ENCODE measurements around the gene TSC1. TPM values are rescaled to one million over a fixed set of nuclear protein-coding genes. Genes with fewer than 3 reads are reported as not detected.

The TSC1 gene
- total RNA-seq, 4 donors from 2014 or later, result 29.7 to 55.3 (median 44.0) TPM

GRCh38 chr9:132896906-132897305 lies 47.5 kb downstream of the TSC1 start:
- H3K36me3 ChIP-seq, result no peaks in the 10 kb centered on the region
- DNase-seq, result no peak

GRCh38 chr9:132896264-132896663 lies 48.2 kb downstream of the TSC1 start:
- Histone ChIP-seq H3K27me3 (no peaks in the 10 kb centered on the region), H3K27ac (no peak overlapping the region)

More at GRCh38 chr9:132896906-132897305, 47.5 kb downstream of the TSC1 start:
- no peaks in the 10 kb centered on the region for H3K9me3 ChIP-seq
- no peaks in the 10 kb centered on the region for H3K4me1 ChIP-seq
- no peak overlapping the region for H3K4me3 ChIP-seq
- intact Hi-C loops (cut with DNase I; ENCODE audit: low total_unique reads), result no loop called here
- H3K27ac ChIP-seq, result no peak overlapping the region
- H3K27me3 ChIP-seq, result no peaks in the 10 kb centered on the region
- TF ChIP-seq CTCF (IDR thresholded peaks at IDR 0.05) (no peak), POLR2A (IDR thresholded peaks at IDR 0.05) (no peak)

DNA sequence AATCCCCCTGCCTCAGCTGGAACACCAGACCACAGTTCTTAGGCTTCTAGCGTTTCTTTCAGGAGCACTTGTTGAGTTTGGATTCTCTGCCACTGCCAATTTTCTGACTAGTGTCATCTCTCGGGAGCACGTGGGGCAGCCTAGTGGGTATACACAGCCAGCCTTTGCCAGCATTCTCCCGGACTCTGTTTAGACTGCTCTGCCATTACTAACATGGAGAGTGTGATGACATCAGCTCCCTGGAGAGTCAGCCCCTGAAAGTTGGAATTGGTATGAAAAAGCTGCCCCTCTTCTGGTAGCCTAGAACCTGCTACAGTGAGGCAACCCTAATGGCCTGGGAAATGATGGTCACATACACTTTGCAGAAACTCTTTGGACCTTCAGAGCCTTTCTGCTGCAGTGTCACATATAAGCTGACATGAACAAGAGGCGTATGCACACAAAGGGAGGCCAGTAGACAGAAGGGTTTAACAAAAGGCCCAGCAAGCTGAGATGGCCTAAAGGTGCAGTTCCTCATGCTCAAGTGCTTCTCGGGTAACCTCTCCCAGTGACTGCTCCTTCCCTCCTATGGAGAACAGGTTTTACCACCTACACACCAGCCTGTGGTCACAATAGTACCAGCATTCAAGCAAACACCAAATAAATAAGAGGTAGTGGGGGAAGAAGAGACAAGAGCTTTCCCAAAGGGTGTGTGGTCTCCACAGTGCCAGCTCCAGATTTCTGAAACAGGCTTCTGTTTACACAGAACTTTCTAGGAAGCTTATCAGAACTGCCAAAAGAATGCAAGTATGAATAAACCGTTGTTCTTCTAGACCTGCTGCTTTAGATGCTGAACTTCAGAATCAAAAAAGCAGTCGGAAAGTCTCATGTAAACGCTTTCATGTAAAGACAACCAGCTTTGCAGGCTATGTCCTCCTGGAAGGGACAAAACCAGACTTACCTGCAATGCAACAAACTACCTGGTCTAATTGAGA lies 49.3 kb downstream of the TSC1 start:
- DNase-seq, result no peak
- H3K4me3 ChIP-seq, result no peak overlapping the region
- no peak overlapping the region for H3K27ac ChIP-seq
- H3K36me3 ChIP-seq, result no peaks in the 10 kb centered on the region
- H3K4me1 ChIP-seq, result no peaks in the 10 kb centered on the region
- no peaks in the 10 kb centered on the region for H3K9me3 ChIP-seq
- no peaks in the 10 kb centered on the region for H3K27me3 ChIP-seq
- intact Hi-C loops (cut with DNase I; ENCODE audit: low total_unique reads), result no loop called here
- TF ChIP-seq CTCF (IDR thresholded peaks at IDR 0.05) (no peak), POLR2A (IDR thresholded peaks at IDR 0.05) (no peak)

More at GRCh38 chr9:132896264-132896663, 48.2 kb downstream of the TSC1 start:
- no peak overlapping the region for H3K4me3 ChIP-seq
- no peaks in the 10 kb centered on the region for H3K9me3 ChIP-seq
- TF ChIP-seq POLR2A (IDR thresholded peaks at IDR 0.05), result no peak
- no peak for TF ChIP-seq CTCF (IDR thresholded peaks at IDR 0.05)
- no peaks in the 10 kb centered on the region for H3K4me1 ChIP-seq
- intact Hi-C loops (cut with DNase I; ENCODE audit: low total_unique reads), result no loop called here
- H3K36me3 ChIP-seq, result no peaks in the 10 kb centered on the region
- no peak for DNase-seq

DNA sequence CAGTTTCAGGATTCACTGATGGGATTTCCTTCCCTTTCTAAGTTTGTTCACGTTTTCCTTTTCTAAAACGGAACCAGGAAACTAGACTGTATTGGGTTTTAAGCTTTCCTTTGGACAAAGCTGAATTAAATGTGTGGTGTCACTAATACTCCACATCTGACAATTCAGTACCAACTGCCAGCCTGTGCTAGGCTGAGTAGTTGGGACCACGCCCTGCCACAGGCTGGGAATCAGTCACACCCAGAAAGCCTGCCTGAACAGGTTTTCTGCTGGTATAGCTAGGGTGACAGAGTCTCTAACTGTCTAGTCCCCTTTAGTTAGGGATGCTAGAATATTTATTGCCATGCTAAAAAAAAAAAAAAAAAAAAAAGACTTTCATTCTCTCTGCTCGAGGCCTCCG lies 50.1 kb downstream of the TSC1 start:
- intact Hi-C loops (cut with DNase I; ENCODE audit: low total_unique reads), result no loop called here
- no peak for TF ChIP-seq POLR2A (IDR thresholded peaks at IDR 0.05)
- TF ChIP-seq CTCF (IDR thresholded peaks at IDR 0.05), result no peak
- DNase-seq, result no peak

DNA sequence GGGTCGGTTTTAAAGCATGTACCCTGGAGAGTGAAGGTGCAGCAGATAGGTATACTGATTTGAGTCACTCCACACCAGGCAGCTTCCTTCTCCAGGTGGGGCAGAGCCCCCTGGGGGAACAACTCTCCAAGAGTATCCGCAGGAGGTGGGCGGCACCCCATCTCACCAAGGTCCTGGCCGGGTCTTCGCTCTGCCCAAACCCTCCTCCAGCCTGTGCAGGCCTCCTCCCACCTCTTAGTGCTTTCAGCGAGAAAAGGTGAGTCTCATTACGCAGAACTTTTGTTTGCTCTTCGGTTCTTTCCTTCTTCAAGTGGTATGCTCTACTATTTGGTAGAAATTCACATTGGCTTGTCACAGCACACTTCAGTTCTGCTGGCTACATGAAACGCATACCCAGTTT lies 52.0 kb downstream of the TSC1 start:
- TF ChIP-seq CTCF (IDR thresholded peaks at IDR 0.05) (no peak), POLR2A (IDR thresholded peaks at IDR 0.05) (no peak)
- Histone ChIP-seq H3K36me3 (no peaks in the 10 kb centered on the region), H3K27ac (no peak overlapping the region), H3K4me1 (no peaks in the 10 kb centered on the region), H3K27me3 (no peaks in the 10 kb centered on the region), H3K4me3 (no peak overlapping the region), H3K9me3 (no peaks in the 10 kb centered on the region)
- intact Hi-C loops (cut with DNase I; ENCODE audit: low total_unique reads), result no loop called here
- DNase-seq, result no peak

More for the DNA sequence above, 50.1 kb downstream of the TSC1 start:
- Histone ChIP-seq H3K27me3 (no peaks in the 10 kb centered on the region), H3K27ac (no peak overlapping the region), H3K4me3 (no peak overlapping the region), H3K9me3 (no peaks in the 10 kb centered on the region), H3K36me3 (no peaks in the 10 kb centered on the region), H3K4me1 (no peaks in the 10 kb centered on the region)

Measured in uterus (tissue), 4 donors.